Spleen (tissue), 7 donors: ENCODE data around the gene SMG6.

Experiments used
- POLR2A ChIP-seq, 3 donors: fragments of 450-650 bp; IDR thresholded peaks; one replicate each; pipeline ENCODE4 v1.5.1; 2017; ENCODE audit warnings: antibody characterized with exemption in 3 of 3, mild to moderate bottlenecking in 1 of 3
- TF ChIP-seq, protein P1 (sequence below), 11 experiments: fragments of 200-600 bp in 7 of 11; fragments of 450-650 bp in 4 of 11; sonication (generic) in 4 of 11; IDR thresholded peaks in 8 of 11; conservative IDR thresholded peaks in 3 of 11; 1 replicate in 7 of 11; 2 replicates in 4 of 11; pipeline versions ENCODE4 v1.4.0 to v1.8.0; 2016 to 2021; ENCODE audit warnings: antibody characterized with exemption in 11 of 11, inconsistent platforms in 4 of 11, mild to moderate bottlenecking in 1 of 11
- donor health status: DM: no; HTN: no; CAD: no; lungs with moderate emphysema.
- donor health status: DM: no; HTN: no; CAD: no.
- donor health status: DM: no; HTN: no; CAD: no.

DNA sequence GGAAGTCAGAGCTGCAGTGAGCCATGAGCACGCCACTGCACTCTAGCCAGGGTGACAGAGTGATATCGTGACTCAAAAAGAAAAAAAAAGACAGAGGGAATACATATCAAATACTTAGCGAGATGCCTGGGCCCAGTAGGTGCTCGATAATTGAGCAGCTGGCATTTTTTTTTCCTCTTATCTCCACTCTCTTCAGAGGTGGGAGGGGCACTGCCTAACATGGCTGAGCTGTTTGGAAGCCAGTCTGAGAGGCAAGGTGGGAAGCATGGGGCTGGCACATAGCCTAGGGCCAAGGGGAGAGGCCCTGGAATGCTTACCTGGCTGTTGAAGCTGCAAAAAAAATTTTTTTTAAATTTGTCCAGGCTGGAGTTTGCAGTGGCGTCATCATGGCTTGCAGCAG, 210.2 kb downstream of the SMG6 start:
- TF ChIP-seq, protein P1, sequence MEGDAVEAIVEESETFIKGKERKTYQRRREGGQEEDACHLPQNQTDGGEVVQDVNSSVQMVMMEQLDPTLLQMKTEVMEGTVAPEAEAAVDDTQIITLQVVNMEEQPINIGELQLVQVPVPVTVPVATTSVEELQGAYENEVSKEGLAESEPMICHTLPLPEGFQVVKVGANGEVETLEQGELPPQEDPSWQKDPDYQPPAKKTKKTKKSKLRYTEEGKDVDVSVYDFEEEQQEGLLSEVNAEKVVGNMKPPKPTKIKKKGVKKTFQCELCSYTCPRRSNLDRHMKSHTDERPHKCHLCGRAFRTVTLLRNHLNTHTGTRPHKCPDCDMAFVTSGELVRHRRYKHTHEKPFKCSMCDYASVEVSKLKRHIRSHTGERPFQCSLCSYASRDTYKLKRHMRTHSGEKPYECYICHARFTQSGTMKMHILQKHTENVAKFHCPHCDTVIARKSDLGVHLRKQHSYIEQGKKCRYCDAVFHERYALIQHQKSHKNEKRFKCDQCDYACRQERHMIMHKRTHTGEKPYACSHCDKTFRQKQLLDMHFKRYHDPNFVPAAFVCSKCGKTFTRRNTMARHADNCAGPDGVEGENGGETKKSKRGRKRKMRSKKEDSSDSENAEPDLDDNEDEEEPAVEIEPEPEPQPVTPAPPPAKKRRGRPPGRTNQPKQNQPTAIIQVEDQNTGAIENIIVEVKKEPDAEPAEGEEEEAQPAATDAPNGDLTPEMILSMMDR (IDR thresholded peaks at IDR 0.05 in 8 of 11, conservative IDR thresholded peaks at IDR 0.05 in 3 of 11) = no peak
- TF ChIP-seq POLR2A (IDR thresholded peaks at IDR 0.05) = no peak
